HG02678 (cell line): ENCODE results near the gene NPFFR1.
A peak's percentile ranks its signal among the peaks of the same experiment; 100 is the strongest.
"Not testable (repeated sequence)": the region's sequence is repeated elsewhere in the genome, so short reads cannot be mapped to it uniquely, and the experiment has no call there.

Experiments
- ATAC-seq: cut with Tn5 transposase; IDR thresholded peaks from one replicate; pipeline ENCODE4 v1.9.1; 2021; ENCODE audit warnings: mild to moderate bottlenecking, moderate library complexity; ENCODE audit not compliant: unreplicated experiment

Gene NPFFR1

DNA sequence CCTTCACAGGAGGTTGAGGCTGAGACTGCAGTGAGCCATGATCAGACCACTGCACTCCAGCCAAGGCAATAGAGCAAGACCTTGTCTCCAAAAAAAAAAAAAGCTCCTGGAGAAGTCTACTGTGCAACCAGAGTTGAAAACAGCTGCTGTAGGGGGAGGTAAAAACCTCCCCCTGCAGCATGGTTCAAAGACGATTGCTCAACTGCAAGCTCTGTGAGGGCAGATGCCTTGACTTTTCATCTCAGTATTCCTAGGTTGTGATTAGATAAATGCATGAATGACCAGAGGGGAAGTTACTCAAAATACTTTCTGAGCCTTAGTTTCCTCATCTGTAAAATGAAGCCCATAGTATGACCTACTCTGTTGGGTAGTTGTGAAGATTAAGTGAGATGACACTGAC is 25.6 kb downstream of the NPFFR1 start:
- ATAC-seq = no peak

DNA sequence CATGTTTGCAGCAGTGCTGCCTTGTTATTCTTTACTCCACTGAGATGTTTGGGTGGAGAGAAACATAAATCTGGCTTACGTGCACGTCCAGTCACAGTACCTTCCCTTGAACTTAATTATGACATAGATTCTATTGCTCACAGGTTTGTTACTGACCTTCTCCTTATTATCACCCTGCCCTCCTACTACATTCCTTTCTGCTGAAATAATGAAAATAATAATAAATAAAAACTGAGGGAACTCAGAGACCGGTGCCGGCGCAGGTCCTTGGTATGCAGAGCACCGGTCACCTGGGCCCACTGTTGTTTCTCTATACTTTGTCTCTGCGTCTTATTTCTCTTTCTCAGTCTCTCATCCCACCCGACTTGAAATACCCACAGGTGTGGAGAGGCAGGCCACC is 26.0 kb downstream of the NPFFR1 start:
- not testable (repeated sequence) for ATAC-seq

GRCh38 chr10:70256463-70256862 is 27.3 kb downstream of the NPFFR1 start:
- ATAC-seq = no peak

DNA sequence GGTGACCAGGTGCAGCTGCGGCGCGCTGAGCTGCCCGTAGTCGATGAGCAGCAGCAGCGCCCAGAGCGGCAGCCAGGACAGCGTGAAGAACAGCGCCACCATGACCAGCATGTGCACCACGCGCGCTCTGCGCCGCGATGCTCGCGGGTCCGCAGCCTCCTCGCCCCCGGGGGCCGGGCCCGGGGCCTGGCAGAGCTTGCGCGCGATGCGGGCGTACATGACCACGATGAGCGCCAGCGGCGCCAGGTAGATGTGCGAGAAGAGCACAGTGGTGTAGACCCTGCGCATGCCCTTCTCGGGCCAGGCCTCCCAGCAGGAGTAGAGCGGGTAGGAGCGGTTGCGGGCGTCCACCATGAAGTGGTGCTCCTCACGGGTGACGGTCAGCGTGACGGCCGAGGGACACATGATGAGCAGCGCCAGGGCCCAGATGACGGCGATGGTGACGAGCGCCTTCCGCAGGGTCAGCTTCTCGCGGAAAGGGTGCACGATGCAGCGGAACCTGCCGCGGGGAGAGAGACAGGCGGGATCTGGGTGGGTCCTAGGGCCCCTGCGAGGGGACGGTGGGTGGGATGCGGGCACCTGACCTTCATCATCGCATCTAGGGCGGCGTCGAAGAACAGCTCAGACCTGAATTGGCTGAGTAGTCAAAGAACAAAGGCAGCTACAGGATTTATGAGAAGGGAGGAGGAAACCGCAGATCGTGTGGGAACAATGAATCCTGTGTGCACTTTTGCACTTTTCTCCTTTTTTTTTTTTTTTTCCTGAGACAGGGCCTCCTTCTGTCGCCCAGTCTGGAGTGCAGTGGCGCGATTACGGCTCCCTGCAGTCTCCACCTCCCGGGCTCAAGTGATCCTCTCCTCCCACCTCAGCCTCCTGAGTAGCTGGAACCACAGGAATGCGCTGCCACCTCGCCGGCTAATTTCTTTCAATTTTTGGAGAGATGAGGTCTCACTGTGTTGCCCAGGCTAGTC is 28.2 kb downstream of the NPFFR1 start:
- no peak for ATAC-seq

DNA sequence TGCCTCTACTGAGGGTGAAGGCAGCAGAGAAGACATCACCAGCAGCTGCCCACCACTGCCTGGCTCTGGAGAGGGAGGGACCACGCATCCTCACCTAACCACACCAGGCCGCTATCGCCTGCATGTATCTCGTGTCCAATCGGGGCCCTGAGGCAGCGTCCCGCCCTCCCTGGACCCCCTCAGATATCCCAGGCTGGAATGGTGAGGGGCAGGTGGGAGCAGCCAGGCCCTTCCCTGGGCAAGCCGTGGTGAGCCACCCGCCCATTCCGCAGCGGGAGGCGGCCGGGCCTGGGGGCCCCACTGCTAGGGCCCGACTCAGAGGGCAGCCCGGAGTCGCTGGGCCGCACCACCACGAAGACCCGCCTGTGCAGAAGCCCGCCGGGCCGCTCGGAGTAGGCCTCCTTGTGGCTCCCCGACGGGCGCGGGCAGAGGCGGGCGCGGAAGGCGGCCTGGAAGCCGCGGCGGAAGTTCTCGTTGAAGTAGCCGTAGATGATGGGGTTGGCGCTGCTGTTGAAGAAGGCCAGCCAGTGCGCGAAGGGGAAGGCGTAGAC is 29.0 kb downstream of the NPFFR1 start:
- ATAC-seq = no peak

GRCh38 chr10:70253878-70254765 is 29.7 kb downstream of the NPFFR1 start:
- ATAC-seq = no peak

DNA sequence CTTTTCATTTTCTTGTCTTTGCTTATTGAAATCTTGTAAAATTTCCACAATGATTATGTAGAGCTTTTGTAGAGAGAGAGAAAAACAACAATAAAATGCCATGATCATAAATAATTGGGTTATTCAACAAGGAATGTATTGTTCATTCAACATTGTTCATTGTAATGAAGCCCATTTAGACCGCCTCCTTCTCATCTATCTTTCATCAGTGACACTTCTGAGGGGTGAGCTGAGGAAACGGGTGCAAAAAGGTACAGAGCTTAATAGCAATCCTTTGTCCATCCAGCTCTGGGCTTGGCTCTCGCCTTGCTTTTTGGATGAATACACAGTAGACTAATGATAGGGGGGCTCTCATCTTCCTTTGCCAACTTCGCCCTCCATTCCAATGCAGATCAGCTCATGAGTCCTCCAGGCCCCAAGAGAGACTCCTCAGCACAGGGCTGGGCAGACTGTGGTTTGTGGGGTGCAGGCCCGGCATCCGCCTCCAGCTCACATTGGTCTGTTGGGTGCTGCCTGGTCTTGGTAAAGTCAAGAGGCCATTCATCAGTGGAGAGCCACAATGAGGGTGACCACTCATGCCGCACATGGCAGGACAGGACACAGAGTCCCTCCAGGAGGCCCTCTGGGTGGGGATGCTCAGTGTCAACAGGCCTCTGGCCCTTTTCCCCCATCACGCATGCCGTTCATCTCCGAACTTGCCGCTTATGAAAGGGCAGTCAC is 32.7 kb downstream of the NPFFR1 start:
- no peak for ATAC-seq

DNA sequence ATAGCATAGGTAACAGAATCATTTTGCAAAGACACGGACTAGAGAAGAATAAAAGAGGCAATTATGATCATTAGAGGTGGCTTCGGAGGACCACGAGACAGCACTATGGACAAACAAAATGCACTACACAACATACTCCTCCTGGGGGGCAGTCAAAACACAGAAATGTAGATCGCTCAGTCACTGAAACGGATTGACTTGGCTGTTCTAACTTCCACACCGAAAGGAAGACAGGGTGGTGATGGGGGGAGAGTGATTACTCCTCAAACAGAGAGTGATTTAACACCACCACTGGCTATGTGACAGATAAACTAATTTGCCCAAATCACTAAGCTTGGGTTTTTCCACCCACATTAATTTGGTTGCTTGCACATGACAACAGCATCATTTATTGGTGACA is 36.4 kb downstream of the NPFFR1 start:
- ATAC-seq = no peak

DNA sequence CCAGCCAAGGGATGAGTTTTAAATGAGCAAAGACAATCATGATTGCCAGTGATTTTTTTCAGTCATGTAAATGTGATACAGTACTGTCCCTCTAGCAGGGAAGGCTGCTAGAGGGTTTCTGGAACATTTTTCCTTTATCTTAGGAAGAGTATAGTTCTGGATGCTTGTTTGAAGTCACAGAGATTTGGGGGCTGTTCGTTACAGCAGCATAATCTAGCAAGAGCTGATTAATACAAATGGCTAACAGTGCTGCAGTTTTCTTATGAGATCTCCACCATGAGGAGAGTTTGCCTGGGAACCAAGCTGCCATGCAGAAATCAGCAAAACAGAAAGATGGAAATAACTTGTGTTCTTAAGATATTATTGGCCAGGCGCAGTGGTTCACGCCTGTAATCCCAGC is 42.7 kb downstream of the NPFFR1 start:
- ATAC-seq = no peak

- ATAC-seq = not testable (repeated sequence)
Observed at GRCh38 chr10:70239986-70240385, 43.8 kb downstream of the NPFFR1 start.

DNA sequence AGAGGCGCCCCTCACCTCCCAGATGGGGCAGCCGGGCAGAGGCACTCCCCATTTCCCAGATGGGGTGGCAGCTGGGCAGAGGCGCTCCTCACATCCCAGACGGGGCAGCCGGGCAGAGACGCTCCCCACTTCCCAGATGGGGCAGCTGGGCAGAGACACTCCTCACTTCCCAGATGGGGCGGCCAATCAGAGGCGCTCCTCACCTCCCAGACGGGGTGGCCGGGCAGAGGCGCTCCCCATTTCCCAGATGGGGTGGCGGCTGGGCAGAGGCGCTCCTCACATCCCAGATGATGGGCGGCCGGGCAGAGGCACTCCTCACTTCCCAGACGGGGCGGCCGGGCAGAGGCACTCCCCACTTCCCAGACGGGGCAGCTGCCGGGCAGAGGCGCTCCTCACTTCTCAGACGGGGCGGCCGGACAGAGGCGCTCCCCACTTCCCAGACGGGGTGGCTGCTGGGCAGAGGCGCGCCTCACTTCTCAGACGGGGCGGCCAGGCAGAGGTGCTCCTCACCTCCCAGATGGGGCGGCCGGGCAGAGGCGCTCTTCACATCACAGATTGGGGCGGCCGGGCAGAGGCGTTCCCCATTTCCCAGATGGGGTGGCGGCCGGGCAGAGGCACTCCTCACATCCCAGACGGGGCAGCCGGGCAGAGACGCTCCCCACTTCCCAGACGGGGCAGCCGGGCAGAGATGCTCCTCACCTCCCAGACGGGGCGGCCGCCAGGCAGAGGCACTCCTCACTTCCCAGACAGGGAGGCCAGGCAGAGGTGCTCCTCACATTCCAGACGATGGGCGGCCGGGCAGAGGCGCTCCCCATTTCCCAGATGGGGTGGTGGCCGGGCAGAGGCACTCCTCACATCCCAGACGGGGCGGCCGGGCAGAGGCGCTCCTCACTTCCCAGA is 44.5 kb downstream of the NPFFR1 start:
- ATAC-seq = not testable (repeated sequence)

DNA sequence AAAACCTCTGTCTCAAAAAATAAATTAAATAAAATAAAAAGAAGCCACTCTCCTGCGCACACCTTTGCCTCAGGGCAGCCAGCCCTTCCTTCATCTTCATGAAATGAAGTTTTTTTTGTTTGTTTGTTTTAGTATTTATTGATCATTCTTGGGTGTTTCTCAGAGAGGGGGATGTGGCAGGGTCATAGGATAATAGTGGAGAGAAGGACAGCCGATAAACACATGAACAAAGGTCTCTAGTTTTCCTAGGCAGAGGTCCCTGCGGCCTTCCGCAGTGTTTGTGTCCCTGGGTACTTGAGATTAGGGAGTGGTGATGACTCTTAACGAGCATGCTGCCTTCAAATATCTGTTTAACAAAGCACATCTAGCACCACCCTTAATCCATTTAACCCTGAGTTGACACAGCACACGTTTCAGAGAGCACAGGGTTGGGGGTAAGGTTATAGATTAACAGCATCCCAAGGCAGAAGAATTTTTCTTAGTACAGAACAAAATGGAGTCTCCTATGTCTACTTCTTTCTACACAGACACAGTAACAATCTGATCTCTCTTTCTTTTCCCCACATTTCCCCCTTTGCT is 45.8 kb downstream of the NPFFR1 start:
- ATAC-seq = not testable (repeated sequence)

- no peak for ATAC-seq
Observed at GRCh38 chr10:70234668-70235447, 48.9 kb downstream of the NPFFR1 start.

DNA sequence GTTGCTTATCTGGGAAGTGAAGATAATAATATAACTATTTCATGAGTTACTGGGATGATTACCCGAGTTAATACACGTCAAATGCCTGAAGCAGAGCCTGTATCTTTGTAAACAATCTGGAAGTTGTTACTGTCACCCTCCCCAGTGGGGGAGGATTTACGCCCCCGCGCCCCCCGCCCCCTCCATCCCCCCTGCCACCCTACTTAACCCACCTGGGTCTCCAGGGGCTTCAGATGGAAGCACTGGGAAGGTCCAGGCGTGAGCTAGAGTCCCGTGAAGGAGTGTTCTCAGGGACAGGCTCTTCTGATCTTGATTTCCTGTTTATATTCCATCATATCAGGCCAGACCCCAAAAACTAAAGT is 49.9 kb downstream of the NPFFR1 start:
- no peak for ATAC-seq

GRCh38 chr10:70233109-70233938 is 50.5 kb downstream of the NPFFR1 start, which contains the start of gene PPA1:
Gene PPA1, minus strand, starts transcription at chr10:70233429. Its CDS starts 102 bp downstream, at chr10:70233327.
- ATAC-seq = peak; percentile 91

DNA sequence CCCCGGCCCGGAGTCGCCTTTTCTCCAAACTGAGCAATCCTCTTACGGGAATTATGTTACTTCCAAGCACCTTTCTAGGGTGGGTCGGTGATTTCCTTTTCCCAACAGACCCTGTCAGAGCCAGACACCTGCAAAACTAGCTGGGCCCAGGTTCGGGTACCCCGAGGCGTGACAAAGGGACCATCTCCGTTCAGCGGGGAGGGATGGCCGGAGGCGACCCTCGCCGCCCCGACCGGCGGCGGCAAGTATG is 51.0 kb downstream of the NPFFR1 start:
- no peak for ATAC-seq

GRCh38 chr10:70232155-70232858 is 51.5 kb downstream of the NPFFR1 start:
- no peak for ATAC-seq
